Suprapubic skin (tissue), 4 donors: Measurements from ENCODE around the gene ASXL3.

ENCODE experiments used
- CTCF ChIP-seq, 2 donors: fragments of 200-600 bp in 1 of 2; fragments of 450-650 bp in 1 of 2; sonication (generic) in 1 of 2; IDR thresholded peaks; one replicate each; pipeline ENCODE4 v1.5.1; 2016 to 2019; ENCODE audit warnings: antibody characterized with exemption in 2 of 2, mild to moderate bottlenecking in 1 of 2, moderate library complexity in 1 of 2
- POLR2A ChIP-seq, 2 donors: fragments of 450-650 bp; IDR thresholded peaks; one replicate each; pipeline ENCODE4 v1.6.1; 2017; ENCODE audit warnings: antibody characterized with exemption in 2 of 2, mild to moderate bottlenecking in 2 of 2, moderate library complexity in 2 of 2
- POLR2AphosphoS5 ChIP-seq, 3 donors: sonication (generic); formaldehyde crosslinking; IDR thresholded peaks; one replicate each; pipeline ENCODE4 v1.6.1; 2017; ENCODE audit warnings: antibody characterized with exemption in 3 of 3

GRCh38 chr18:33751613-33752221 lies 173.7 kb downstream of the ASXL3 start:
- no peak for TF ChIP-seq CTCF (IDR thresholded peaks at IDR 0.05)
- no peak for TF ChIP-seq POLR2AphosphoS5 (IDR thresholded peaks at IDR 0.05)
- TF ChIP-seq POLR2A (IDR thresholded peaks at IDR 0.05), result no peak
